Forelimb muscle (tissue), 1 donor: ENCODE measurements around the gene E2F3. TPM values are rescaled to one million over a fixed set of nuclear protein-coding genes. Genes with fewer than 3 reads are reported as not detected.
"Not testable (repeated sequence)": the region's sequence is repeated elsewhere in the genome, so short reads cannot be mapped to it uniquely, and the experiment has no call there.

ENCODE experiments used
- DNase-seq: peaks from one replicate; pipeline ENCODE4 v3.0.0-alpha.2; 2013; ENCODE audit warnings: low read depth
- polyA plus RNA-seq: library from polyadenylated mRNA; unstranded; fragments of 120-200 nt; gene quantifications from one replicate; pipeline ENCODE4 v1.2.1, GENCODE V29; 2013; ENCODE audit not compliant: insufficient read length

The E2F3 gene
- polyA plus RNA-seq, 1 donor: 7.5 TPM

DNA sequence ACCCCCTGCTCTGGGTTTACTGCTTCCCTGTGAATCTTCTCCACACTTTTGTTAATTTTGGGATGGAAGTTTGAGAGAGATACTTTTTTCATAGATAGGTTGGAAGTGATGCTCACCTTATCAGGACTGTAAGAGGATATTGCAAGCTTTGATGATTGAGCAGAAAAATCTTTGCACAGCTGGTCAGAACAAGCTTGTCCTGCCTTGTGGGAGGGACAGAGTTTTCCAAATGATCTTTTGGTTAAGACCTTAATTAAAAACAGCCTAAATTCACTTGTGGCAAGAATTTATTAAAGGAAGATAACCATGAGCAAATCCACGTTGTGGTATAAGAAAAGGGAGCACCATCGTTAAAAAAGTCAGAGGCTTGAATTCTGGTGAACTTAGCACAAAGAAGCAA, 32.2 kb downstream of the E2F3 start:
- DNase-seq: no peak

DNA sequence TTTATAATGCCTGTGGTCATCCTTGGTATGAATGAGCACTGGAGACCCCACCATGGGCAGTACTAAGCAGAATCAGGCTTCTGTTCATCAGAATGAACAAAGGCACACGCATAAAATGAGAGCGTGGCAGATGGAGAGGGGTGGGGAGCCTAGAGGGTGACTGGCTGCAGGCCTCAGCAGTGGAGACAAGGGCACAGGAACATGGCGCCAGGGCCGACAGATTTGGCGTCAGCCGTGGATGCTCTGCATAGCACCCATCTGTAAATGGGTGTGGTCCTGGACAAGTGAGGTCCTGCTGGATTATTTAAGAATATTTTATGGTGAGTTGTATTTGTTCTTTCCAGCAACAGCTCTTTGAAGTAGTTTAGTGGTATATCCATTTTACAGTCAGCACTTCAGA, 33.1 kb downstream of the E2F3 start:
- DNase-seq: no peak

DNA sequence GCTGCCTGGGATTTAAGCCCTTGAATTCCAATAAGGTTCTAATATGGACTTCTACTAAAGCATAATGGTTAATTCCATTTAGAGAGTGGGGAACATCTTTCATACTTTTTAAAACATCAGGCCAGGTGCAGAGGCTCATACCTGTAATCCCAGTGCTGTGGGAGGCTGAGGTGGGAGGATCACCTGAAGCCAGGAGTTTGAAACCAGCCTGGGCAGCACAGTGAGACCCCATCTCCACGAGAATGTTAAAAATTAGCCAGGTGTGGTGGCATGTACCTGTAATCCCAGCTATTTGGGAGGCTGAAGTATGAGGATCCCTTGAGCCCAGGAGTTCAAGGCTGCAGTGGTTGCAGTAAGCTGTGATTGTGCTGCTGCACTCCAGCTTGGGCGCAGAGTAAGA, 35.0 kb downstream of the E2F3 start:
- DNase-seq: no peak

DNA sequence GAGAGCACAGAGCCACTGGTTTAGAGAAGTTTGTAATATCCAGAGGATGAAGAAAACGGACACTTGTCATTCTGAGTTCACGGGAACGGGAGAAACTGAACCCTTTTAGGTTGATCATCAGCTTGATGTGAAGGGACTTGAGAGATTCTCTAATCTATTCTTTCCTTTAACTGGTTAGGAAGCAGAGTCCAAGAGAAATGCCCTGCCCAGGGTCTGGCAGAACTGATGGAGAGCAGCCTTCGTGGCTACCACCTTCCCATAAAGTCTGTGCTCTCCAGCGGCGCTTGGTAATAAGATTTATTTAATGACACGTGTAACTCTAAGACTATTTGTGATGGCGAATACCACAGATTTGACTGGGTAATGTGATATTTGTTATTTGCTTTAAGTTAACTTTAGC, 36.0 kb downstream of the E2F3 start:
- no peak for DNase-seq

DNA sequence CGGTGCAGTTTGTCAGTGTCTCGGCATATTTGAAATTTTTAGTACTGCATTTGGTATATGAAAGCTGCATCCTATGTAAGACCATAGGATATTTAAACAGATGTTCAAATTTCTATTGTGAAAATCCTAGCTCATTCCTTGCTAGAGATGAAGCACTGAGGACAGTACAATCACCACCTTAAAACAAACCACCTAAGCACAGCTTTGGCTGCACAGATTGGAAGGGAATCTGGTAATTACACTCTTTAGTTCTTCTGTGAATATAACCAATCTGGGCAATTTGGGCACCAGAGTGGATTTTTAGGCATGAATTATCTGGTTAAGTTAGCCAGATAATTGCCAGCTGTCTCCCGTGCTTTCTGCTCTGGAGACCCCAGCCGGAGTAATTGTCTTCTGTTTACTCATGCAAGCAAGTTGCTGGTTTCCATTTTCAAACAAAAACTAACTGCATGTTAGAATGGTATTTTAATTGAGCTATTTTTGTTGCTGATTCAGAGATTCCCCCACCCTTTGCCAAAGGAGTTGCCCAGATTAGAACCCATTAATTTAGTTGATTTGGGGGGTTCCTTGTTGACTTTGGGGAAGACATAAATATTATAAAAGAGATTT, 36.9 kb downstream of the E2F3 start:
- DNase-seq: no peak

DNA sequence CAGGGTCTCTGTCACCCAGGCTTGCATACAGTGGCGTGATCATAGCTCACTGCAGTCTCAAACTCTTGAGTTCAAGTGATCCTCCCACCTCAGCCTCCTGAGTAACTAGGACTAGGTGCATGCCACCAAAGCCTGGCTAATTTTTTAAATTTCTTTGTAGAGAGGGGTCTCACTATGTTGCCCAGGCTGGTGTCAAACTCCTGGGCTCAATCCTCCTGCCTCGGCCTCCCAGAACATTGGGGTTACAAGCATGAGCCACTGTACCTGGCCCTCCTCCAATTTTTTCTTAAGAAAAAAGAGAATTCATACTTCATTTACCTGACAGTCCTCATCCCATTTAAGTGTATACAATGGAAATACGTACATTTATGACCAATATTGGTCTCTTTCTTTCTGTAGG, 37.9 kb downstream of the E2F3 start:
- DNase-seq: no peak

DNA sequence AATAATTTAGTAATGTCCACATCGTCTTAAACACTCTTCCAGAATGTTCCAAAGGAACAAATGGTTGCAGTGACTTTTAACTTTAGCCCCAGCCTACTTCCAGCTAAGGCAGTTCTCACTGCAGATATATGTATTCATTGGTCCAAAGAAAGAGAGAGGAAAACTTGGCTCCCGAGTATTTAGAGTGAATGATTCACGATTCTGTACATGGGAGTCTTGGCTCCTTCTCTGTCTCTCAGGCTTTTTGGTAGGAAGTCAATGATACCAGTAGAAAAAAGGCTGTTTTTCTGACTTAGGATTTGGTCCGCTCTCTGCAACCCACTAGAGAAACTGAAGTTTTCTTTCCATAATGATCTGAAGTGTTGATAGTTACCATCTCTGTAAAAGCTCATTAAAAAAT, 38.6 kb downstream of the E2F3 start:
- no peak for DNase-seq

DNA sequence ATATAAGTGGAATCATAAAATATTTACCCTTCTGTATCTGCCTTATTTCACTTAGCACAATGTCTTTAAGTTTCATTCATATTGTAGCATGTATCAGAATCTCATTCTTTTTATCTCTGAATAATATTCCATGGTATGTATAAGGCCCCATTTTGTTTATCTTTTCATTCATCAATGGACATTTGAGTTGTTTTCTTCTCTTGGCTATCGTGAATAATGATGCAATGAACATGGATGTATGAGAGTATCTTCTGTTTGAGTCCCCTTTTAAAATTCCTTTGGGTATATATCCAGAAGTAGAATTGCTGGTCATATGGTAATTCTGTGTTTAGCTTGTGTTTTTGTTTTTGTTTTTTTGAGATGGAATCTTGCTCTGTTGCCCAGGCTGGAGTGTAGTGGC, 39.6 kb downstream of the E2F3 start:
- DNase-seq: no peak

DNA sequence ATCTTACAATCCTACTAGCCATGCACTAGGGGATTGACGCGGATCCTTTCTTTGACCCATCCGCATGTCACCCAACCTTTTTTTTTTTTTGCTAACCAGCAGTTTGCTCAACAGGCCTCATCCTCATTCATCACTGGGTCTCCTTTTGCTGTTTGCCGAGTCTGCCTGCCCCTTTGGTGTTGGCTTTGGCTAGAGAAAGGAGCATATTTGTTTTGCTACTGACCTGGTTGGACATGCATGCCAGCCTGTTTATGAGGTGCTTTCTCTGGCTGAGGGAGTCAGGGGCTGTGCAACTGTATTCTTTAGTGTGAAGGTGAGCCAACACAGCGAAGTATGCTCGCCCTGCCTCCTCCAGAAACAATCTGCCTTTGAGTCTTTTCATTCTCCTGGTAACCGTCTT, 40.2 kb downstream of the E2F3 start:
- DNase-seq: no peak

DNA sequence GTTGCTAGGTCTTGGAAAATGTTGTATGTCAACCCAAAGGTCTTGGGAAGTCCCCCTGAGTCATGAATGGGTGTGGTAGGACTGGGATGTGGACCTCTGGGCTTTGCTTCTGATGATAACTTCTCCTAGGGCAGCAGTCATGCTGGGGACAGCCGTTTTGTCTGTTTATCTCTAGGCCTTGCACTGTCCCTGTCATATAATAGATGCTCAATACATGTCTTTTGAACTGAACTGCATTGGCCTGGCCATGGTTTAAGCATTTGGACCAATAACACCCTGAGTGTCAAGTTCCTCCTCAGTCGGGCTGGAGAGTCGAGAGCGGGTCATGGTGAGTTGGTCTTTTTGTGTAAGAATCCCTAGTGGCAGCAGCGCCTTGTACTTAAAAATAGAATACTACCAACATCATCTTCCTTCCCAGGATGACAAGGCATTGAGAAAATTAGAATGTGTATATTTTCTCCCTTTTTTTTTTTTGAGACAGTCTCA, 43.1 kb downstream of the E2F3 start:
- DNase-seq: no peak

DNA sequence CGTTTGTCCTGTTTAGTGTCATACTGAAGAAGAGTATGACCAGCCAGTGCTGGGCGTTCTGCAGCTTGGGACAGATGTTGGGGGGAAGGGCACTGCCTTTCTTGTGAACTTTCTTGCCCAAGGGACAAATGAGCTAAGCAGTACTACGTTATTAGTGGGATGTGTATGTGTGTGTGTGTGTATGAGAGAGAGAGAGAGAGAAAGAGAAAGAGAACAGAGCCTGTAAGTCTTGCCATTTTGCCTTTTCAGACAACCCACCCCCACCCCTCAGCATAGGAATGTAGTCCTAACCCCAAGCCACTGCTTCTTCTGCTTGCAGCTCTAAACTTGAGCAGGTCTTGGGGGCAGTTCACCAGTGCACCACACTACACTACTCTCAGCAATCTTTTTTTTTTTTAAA, 45.5 kb downstream of the E2F3 start:
- DNase-seq: no peak

DNA sequence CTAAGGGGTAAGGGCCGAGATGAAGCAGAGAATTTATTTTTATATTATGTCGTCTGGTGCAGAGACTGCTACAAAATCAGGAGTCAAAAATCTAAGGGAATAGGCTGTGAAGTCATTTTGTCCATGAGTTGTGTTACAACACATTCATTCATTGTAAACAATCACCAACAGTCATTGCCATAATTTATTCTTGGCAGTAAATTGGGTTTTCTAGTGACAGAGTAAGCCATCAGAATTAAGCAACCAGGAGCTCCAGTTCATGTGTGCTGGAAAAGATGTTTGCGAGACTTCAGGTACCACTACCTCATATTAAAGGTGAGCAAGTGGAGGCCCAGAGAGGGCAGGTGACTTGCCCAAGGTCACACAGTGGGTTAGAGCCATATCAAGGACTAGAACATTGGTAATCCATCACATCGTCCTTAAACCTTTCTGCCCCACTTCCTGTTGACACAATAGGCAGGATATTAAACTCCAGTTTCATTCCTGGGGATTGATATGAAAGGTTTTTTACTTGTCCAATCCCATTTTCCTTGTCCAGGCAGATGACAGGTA, 46.0 kb downstream of the E2F3 start:
- no peak for DNase-seq

DNA sequence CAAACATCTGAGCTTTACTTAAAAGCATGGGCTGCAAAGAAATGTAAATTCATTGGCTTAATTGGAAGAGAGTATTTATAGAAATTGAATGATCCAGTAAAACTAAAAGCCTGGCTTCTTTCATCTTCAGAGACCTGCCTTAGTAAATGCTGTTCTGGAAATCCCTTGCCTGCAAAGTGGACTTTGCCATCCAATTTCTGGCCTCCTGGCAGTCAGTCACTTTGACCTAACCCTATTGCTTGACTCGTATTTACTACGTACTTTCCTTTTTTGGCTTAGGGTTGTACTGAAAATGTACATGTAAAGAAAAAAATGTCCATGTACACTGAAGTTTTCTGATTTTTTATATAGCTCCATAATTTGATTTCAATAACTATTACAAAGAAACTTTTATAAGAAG, 47.1 kb downstream of the E2F3 start:
- no peak for DNase-seq

DNA sequence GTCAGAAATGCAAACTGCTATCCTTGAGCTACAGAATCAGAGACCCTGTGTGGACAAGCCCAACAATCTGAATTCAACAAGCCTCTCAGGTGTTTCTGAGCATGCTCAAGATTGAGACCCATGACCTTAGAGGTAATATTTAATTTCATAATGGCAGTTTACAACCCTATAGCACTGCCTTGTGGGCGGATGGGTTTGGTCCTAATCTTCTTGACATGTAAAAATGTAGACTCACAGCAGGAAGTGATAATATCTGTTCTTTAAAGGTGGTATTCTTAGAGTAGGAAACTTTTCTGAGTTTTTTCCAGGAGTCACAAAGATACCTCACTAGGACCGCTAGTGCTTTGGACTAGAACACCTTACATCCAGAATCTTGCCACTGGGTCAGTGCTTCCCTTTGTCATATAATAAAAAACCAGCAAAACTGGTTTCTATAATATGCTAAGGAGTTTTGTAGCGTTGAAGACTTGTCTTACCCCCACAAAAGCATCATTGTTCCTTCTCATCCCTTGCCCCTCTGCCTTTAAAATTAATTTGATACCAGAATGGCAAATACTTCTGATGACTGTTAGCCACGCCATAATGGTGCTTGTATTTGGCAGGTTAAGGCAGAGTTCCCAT, 52.6 kb downstream of the E2F3 start:
- DNase-seq: no peak

DNA sequence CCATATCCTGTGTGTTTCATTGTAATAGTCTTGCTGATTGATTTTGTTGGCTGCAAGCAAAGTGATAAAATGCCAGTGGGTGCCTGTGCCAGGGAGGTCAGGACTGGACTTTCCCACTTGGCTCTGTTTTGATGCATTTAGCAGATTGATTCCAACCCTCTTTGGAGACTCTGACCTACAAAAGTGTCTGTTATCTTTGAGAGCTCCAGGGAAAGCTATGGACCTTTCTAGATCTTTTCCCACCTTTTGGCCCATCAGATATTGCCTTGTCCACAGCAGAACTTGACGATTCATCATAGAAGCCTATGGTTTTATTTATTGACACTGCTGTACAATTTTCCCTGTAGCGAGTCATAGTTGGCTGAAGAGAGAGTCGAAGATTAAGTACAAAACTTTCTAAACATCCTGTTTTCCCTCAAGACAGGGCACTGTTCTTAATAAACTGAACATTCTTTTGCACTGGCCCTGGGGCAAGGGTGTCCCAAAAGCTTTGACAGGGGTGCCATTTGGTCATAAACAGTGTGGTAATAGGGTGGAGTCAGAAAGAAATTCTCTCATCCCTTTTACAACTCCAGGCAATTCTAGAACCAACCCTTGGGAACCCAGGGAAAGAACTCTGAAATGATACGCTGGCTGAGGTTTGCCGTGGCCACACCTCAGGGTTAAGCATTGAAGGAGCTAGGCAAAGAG, 53.7 kb downstream of the E2F3 start:
- DNase-seq: no peak

DNA sequence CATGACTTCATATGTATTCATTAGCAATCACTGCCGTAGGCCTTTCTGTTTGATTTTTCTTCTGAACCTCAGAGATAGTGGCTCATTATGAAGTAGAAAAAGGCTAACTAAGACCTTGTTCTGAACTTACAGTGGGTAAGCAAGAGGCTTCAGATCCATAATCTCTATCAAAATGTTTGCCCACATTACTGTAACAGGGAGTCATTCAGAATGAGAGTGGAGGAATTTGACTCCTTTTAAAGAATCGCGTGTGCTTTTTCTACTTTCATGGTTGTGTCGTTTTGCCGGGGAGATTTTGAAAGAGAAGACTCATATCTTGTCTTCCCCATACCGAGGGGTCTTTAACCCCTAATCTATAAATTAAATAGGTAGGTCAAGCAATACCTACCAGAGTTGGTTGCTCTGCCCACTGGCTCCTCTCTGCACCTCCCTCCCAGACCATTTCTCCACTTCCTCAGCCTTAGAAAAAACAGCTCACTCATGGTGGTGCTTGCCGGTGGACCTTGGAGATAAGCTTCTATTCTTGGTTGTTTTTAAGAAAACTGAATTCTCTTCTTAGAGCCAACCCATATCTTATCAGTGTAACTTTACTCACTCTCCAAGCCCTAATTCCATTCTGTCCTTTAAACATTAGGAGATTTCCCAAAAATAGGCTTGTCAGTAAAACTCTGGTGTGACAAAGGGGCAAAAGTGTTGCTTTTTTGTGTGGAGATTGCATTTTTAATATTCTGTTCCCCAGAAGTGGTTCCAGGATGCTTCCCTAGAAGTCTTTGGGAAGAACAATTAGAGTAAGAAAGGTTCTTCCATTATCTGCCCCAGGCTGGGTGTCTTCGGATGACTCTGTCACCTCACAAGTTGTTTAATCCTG, 56.6 kb downstream of the E2F3 start:
- no peak for DNase-seq

DNA sequence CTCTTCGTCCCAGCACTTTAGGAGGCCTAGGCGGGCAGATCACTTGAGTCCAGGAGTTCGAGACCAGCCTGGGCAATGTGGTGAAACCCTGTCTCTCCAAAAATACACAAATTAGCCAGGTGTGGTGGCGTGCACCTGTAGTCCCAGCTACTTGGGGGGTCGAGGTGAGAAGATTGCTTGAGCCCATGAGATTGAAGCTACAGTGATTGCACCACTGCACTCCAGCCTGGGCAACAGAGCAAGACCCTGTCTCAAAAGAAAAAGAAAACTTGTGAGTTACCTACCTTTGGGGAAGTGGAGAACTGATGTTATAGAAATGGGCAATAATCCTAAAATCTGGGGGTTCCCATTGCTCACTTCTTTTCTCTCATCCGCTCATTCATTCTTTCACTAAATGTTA, 58.0 kb downstream of the E2F3 start:
- DNase-seq: no peak

DNA sequence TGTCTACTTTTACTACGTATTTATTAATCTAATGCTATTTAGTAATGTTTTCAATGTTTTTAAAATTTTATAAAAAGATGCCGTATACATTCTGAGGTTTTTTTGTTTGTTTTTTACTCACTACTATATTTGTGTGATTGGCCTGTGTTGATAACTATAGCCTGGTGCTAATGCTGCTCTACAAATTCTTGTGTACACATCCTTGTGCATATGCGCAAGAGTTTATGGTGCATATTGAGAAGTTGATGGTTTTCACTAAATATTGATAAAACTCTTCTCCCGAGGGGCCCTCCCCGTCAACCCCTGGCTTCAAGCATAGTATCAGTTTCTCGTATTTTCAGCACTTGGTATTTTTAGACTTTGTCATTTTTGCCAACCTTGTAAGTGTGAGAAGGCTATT, 59.9 kb downstream of the E2F3 start:
- DNase-seq: no peak

DNA sequence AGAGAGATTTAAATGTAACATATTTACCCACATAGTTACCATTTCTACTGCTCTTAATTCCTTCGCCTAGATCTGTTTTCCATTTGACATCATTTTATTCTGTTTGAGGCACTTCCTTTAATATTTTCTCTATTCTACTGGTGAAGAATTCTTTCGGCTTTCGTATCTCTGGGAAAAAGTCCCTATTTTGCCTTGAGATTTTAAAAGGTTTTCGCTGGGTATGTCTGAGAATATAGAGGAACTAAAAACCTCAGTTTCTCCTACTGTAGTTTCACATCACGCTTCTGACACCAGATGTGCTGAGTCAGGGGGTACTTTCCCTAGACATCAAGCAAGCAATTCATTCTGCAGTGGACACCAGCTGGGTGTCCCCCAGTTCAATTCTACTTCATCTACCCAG, 61.7 kb downstream of the E2F3 start:
- DNase-seq: no peak

DNA sequence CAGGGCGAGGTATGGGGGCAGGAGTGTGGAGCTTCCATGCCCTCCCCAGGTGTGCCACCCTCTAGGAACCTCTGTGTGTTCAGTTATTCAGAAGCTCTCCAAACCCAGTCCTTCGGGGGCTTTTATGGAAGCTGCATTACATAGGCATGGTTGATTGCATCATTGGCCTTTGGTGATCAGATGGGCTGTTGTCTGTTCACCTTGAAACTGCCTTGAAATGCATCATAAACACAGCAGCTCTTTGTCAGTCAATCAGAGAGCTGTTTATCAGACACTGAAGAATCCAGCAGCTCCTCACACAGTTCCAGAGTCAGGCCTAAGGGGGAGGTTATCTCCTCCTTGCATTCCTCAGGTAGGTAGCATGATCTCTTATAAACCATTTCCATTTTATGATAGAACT, 62.4 kb downstream of the E2F3 start:
- no peak for DNase-seq

DNA sequence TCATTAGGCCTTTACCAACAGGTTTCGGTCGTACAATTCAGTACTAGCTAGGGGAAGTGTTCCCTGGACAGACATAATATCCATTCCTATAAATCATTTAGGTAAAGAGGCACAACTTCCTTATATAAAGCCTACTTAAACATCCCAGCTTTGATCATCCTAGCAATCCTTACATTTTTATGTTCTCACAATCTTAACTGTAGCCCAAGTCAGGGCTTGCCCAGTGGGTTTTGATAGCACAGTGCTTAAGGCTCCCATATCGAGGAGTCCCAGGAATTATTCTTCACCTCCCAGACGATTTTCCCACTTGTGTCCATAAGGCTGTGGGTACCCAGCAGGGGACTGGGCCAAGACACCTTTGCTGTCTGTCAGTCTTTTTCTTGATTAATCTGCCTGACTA, 63.2 kb downstream of the E2F3 start:
- no peak for DNase-seq

DNA sequence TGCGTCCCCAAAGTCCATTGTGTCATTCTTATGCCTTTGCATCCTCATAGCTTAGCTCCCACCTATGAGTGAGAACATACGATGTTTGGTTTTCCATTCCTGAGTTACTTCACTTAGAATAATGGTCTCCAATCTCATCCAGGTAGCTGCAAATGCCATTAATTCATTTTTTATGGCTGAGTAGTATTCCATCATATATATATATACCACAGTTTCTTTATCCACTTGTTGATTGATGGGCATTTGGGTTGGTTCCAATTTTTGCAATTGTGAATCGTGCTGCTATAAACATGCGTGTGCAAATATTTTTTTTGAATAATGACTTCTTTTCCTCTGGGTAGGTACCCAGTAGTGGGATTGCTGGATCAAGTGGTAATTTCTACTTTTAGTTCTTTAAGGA, 63.9 kb downstream of the E2F3 start:
- DNase-seq: not testable (repeated sequence)
